Duodenal mucosa (tissue), 2 donors: ENCODE measurements around the gene KCNB1.

Experiments
- H3K27ac ChIP-seq: one replicate; pipeline ENCODE4 v1.7.0; 2013; ENCODE audit warnings: low read depth, low read length
- H3K27me3 ChIP-seq, 2 donors: one replicate each; pipeline ENCODE4 v1.7.0; 2013; ENCODE audit warnings: low read length in 2 of 2, control low read depth in 1 of 2; ENCODE audit not compliant: insufficient read depth in 2 of 2, control insufficient read depth in 1 of 2
- H3K36me3 ChIP-seq, 2 donors: one replicate each; pipeline ENCODE4 v1.7.0; 2013; ENCODE audit warnings: low read length in 2 of 2, control low read depth in 1 of 2; ENCODE audit not compliant: insufficient read depth in 2 of 2, control insufficient read depth in 1 of 2
- H3K4me1 ChIP-seq, 2 donors: one replicate each; pipeline ENCODE4 v1.7.0; 2013; ENCODE audit warnings: low read length in 2 of 2, control low read depth in 1 of 2; ENCODE audit not compliant: insufficient read depth in 2 of 2, control insufficient read depth in 1 of 2
- H3K4me3 ChIP-seq, 2 donors: one replicate each; pipeline ENCODE4 v1.7.0; 2013; ENCODE audit warnings: low read length in 2 of 2, low read depth in 1 of 2
- H3K9ac ChIP-seq, 2 donors: one replicate each; pipeline ENCODE4 v1.7.0; 2013; ENCODE audit warnings: low read length in 2 of 2, low read depth in 1 of 2
- H3K9me3 ChIP-seq, 2 donors: one replicate each; pipeline ENCODE4 v1.7.0; 2013; ENCODE audit warnings: low read length in 2 of 2, control low read depth in 1 of 2; ENCODE audit not compliant: control insufficient read depth in 1 of 2

The KCNB1 gene

GRCh38 chr20:49427751-49428518 is 54.5 kb downstream of the KCNB1 start:
- Histone ChIP-seq H3K4me1 (no peaks in the 10 kb centered on the region), H3K27me3 (peaks cover 5 to 7% of the 10 kb centered on the region in 2 donors), H3K36me3 (no peaks in the 10 kb centered on the region), H3K4me3 (no peak overlapping the region), H3K9me3 (no peaks in the 10 kb centered on the region), H3K9ac (no peak overlapping the region), H3K27ac (no peak overlapping the region)

- Histone ChIP-seq H3K36me3 (no peaks in the 10 kb centered on the region), H3K9me3 (no peaks in the 10 kb centered on the region), H3K27me3 (peaks cover 5 to 7% of the 10 kb centered on the region in 2 donors), H3K27ac (no peak overlapping the region), H3K4me1 (no peaks in the 10 kb centered on the region), H3K9ac (no peak overlapping the region), H3K4me3 (no peak overlapping the region)
Measured at GRCh38 chr20:49426873-49427272, 55.6 kb downstream of the KCNB1 start.

GRCh38 chr20:49426395-49426794 is 56.1 kb downstream of the KCNB1 start:
- Histone ChIP-seq H3K36me3 (no peaks in the 10 kb centered on the region), H3K9me3 (no peaks in the 10 kb centered on the region), H3K4me1 (no peaks in the 10 kb centered on the region), H3K27me3 (peaks cover 5 to 7% of the 10 kb centered on the region in 2 donors), H3K27ac (no peak overlapping the region), H3K9ac (no peak overlapping the region), H3K4me3 (no peak overlapping the region)

GRCh38 chr20:49424536-49424935 is 57.9 kb downstream of the KCNB1 start:
- Histone ChIP-seq H3K9me3 (no peaks in the 10 kb centered on the region), H3K27ac (no peak overlapping the region), H3K36me3 (no peaks in the 10 kb centered on the region), H3K4me1 (peaks cover 0 to 4% of the 10 kb centered on the region in 2 donors), H3K4me3 (no peak overlapping the region), H3K9ac (no peak overlapping the region), H3K27me3 (peaks cover 0 to 7% of the 10 kb centered on the region in 2 donors)

GRCh38 chr20:49422161-49422560 is 60.3 kb downstream of the KCNB1 start:
- H3K9me3 ChIP-seq, result no peaks in the 10 kb centered on the region
- H3K36me3 ChIP-seq, result no peaks in the 10 kb centered on the region
- no peak overlapping the region for H3K4me3 ChIP-seq
- no peak overlapping the region for H3K27ac ChIP-seq
- H3K4me1 ChIP-seq, result peaks cover 0 to 4% of the 10 kb centered on the region in 2 donors
- H3K9ac ChIP-seq, result no peak overlapping the region
- peaks cover 0 to 4% of the 10 kb centered on the region in 2 donors for H3K27me3 ChIP-seq

- Histone ChIP-seq H3K9me3 (no peaks in the 10 kb centered on the region), H3K27ac (no peak overlapping the region), H3K4me1 (peaks cover 0 to 4% of the 10 kb centered on the region in 2 donors), H3K27me3 (peaks cover 0 to 8% of the 10 kb centered on the region in 2 donors), H3K4me3 (no peak overlapping the region), H3K36me3 (no peaks in the 10 kb centered on the region), H3K9ac (no peak overlapping the region)
Measured at GRCh38 chr20:49420811-49421295, 61.6 kb downstream of the KCNB1 start.

- no peak overlapping the region for H3K27ac ChIP-seq
Measured at GRCh38 chr20:49420292-49420691, 62.2 kb downstream of the KCNB1 start.

GRCh38 chr20:49419785-49420184 is 62.7 kb downstream of the KCNB1 start:
- Histone ChIP-seq H3K9me3 (no peaks in the 10 kb centered on the region), H3K27ac (no peak overlapping the region), H3K4me1 (peaks cover 0 to 4% of the 10 kb centered on the region in 2 donors), H3K4me3 (no peak overlapping the region), H3K27me3 (peaks cover 0 to 7% of the 10 kb centered on the region in 2 donors), H3K9ac (no peak overlapping the region), H3K36me3 (no peaks in the 10 kb centered on the region)

More at GRCh38 chr20:49420292-49420691, 62.2 kb downstream of the KCNB1 start:
- Histone ChIP-seq H3K4me1 (peaks cover 0 to 4% of the 10 kb centered on the region in 2 donors), H3K9me3 (no peaks in the 10 kb centered on the region), H3K9ac (no peak overlapping the region), H3K4me3 (no peak overlapping the region), H3K27me3 (peaks cover 0 to 8% of the 10 kb centered on the region in 2 donors), H3K36me3 (no peaks in the 10 kb centered on the region)

- H3K27ac ChIP-seq, result no peak overlapping the region
- H3K4me3 ChIP-seq, result no peak overlapping the region
- H3K27me3 ChIP-seq, result peaks cover 0 to 4% of the 10 kb centered on the region in 2 donors
- no peaks in the 10 kb centered on the region for H3K9me3 ChIP-seq
- H3K36me3 ChIP-seq, result no peaks in the 10 kb centered on the region
- peaks cover 0 to 4% of the 10 kb centered on the region in 2 donors for H3K4me1 ChIP-seq
- H3K9ac ChIP-seq, result no peak overlapping the region
Measured at GRCh38 chr20:49418809-49419208, 63.7 kb downstream of the KCNB1 start.

GRCh38 chr20:49417843-49418555 is 64.5 kb downstream of the KCNB1 start:
- Histone ChIP-seq H3K9ac (no peak overlapping the region), H3K27ac (no peak overlapping the region), H3K36me3 (no peaks in the 10 kb centered on the region), H3K27me3 (peaks cover 0 to 4% of the 10 kb centered on the region in 2 donors), H3K9me3 (no peaks in the 10 kb centered on the region), H3K4me1 (peaks cover 0 to 4% of the 10 kb centered on the region in 2 donors), H3K4me3 (no peak overlapping the region)
